ENCODE measurements around the gene CALN1.
A peak's percentile ranks its signal among the peaks of the same experiment; 100 is the strongest.
"Not testable (repeated sequence)": the region's sequence is repeated elsewhere in the genome, so short reads cannot be mapped to it uniquely, and the experiment has no call there.

CALN1 gene

GRCh38 chr7:72412121-72412618, at the start of gene CALN1:
CALN1 (minus strand) TSS chr7:72412338.
- not testable (repeated sequence) for DNase-seq

DNA sequence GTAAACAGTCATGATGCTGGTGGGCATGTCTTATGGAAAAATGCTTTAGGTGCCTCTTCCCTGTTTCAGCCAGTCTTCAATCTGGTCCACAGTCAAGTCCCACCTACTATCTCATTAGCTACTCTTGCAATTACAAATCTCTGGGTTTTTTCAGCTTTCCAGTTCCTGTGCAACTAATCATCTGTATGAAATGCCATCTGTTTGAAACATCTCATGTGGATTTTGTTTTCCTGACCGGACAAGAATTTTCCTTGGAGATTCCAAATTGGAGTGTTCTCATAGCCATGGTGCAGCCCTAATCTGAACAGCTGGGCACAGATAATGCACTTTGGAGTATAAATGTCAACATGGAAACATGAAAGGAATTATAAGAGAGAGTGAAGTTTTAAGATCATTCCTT, 41.3 kb upstream of the CALN1 start:
- DNase-seq: no peak

DNA sequence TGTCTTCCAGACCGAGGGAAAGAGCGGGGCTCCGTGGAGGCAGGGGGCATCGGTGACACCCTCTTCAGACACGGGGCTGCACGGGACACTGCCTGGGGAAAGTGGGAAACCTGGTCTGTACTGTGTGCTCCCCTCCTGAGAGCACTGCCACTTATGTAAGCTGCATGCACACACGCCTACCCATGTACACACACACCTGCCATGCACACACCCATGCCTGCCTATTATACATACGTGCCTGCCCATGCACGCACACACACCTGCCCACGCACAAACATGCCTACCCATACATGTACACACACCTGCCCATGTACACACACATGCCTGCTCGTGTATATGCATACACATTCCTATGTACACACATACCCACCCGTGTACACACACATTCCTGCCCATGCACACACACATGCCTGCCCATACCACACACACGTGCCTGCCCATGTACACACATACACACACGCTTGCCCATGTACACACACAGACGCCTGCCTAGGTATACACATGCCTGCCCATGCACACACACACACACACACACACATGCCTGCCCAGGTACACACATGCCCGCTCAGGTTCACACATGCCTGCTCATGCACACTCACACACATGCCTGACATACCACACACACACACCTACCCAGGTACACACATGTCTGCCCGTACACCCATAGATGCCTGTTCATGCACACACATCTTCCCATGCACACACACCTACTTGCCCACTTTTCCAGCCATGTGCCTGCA, 35.5 kb upstream of the CALN1 start:
- DNase-seq: no peak

GRCh38 chr7:72446591-72447462, 34.7 kb upstream of the CALN1 start:
- no peak for DNase-seq

DNA sequence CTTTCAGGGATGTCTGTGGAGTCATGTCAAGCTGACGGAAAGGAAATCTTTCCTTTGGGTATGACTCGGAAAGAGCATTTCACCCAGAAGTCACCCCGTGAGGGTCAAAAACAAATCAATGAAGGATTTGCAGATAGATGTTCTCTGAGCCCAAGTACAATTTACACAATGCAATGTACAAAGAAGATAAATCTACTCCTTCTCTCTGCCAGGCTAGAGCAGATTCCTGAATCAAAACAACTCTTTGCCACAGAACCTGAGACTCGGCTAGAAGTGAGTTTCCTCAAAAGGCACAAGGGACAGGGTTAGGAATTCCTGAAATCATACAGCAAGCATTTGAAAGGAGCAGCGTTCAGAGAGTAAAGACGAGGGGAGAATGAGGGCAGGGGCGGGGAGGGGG, 34.0 kb upstream of the CALN1 start:
- no peak for DNase-seq

- no peak for DNase-seq
These were observed 33.4 kb upstream of the CALN1 start for GRCh38 chr7:72445580-72445979.

DNA sequence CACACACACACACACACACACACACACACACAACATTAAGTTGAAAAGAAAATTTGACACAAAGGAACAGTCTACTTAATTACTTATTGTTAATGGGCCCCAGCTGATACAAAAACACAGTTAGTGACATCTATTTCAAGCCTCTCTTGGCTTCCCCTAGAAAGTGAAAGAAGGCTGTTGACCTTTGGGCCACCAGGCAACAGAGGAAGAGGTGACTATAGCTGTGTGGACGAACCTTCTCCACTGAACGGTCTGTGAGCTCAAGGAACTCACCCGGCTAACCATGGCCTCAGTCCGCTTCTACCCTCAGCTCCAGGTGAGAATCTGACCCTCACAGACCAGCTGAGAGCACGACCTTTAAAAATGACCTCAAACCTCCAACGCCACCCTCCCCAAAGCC, 32.9 kb upstream of the CALN1 start:
- DNase-seq: no peak

- DNase-seq: no peak
These were observed 32.1 kb upstream of the CALN1 start for GRCh38 chr7:72444026-72444776.

DNA sequence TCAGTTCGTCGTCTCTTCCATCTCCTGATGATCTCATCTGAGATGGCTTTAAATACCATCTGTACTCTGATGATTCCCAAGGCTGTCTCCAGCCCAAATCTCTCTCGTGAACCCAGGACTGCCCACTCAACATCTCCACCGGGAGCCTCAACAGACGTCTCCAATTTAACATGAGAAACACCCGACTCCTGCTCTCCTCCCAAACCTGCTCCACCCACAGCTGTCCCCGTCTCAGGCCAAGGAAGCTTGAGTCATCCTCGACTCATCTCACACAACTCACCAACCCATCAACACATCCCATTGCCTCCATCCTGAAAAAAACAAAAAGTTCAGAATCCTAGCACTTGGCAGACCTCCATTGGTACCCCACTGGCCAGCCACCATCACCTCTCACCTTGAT, 29.7 kb upstream of the CALN1 start:
- no peak for DNase-seq

GRCh38 chr7:72438491-72438890, 26.4 kb upstream of the CALN1 start:
- no peak for DNase-seq

DNA sequence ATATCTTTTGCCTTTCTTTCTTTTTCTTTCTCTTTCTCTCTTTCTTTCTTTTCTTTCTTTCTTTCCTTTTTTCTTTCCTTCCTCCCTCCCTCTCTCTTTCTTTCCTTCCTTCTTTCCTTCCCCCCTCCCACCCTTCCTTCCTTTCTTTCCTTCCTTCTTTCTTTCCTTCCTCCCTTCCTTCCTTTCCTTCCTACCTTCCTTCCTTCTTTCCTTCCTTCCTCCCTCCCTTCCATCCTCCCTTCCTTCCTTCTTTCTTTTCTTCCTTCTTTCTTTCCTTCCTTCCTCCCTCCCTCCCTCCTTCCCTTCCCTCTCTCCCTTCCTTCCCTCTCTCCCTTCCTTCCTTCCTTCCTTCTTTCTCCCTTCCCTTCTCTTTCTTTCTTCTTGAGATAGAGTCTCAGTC, 25.5 kb upstream of the CALN1 start:
- DNase-seq: no peak

- DNase-seq: no peak
These were observed 25.0 kb upstream of the CALN1 start for GRCh38 chr7:72437061-72437585.

- peak; percentile 33 for DNase-seq
These were observed 23.9 kb upstream of the CALN1 start for GRCh38 chr7:72435925-72436480.

GRCh38 chr7:72435366-72435765, 23.2 kb upstream of the CALN1 start:
- peak; percentile 82 for DNase-seq

DNA sequence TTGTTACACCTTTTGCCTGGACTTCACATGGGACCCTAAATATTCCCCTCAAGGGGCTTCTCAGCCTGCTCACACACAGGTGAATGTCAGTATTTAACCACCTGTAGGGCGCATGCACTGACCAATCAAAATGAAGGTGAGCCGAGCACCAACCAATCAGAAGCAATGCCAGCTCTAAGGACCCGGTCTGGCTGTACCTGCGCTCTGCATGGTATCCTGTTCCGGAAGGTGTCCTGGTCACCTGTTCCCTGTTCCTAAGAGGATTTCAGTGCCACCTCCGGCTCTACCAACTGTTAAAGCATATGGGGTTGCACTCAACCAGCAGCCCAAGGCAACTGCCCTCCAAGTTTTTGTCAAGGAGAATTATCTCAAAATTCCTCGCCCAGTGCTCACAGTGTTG, 18.4 kb upstream of the CALN1 start:
- no peak for DNase-seq

- no peak for DNase-seq
These were observed 17.2 kb upstream of the CALN1 start for GRCh38 chr7:72429316-72429715.

DNA sequence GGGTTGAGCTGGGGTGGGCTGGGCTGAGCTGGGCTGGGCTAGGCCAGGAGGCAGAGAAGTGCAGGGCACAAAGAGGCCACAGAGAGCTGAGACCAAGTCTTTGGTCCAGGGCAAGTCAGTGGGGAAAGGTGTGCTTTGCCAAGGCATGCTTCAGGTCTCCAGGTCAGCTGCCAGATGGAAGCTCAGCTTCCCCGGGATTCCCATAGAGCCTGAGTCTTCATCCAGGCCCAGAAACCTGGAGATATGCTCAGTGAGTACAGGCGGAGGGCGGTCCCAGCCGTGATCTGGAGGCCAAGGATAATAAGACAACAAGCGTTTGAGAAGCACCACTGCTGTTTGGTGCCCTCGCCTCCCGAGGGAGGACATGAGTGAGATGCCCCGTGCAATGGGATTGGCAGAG, 4.7 kb upstream of the CALN1 start:
- DNase-seq: no peak

DNA sequence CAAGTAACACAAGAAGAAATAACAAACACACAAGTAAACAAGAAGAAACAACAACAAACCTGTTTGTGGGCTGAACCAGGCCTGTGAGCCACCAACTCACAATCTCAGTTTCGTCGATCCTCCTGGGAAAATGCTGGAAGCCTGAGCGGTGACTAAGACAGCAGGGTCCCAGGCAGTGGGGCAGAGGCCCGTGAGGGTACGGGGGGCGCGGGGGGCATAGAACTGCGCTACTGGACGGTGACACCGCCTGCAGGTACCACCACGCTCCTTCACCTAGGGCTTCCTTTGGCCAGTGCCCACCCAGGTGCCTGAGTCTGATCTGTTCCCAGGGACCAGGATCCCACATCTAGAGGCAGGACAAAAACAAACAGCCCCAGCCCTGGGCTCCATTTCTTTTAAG, 3.4 kb upstream of the CALN1 start:
- no peak for DNase-seq

DNA sequence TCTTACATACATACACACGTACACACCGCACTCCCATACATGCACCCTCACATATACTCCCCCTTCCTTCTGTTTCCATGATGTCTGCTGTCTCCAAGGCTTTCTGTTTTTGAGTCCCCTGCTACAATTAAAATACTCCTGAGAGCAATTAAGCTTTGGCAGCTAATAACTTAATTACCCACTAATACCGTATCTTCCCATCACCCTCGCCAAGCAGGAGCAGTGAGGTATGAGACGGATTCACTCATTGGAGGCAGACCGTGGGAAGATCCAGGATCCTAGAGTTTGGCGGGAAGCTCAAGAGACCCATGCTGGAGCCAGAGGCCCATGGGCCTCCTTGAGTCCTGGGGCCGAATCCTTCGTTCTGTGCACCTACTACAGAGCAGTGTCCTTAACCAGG, 1.7 kb upstream of the CALN1 start:
- DNase-seq: no peak

DNA sequence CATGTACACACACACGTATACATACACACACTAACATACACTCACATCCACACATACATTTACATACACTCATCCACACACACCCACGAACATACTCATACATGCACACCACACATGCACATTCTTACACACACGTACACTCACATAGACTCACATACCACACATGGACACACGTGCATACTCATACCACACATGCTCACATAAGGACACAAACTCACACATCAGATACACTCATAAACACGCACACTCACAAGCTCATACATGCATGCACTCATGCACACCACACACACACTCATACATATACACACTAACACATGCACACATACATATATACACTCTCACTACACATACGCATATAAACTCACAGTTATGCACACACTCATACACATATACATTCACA, 1.2 kb upstream of the CALN1 start:
- no peak for DNase-seq

DNA sequence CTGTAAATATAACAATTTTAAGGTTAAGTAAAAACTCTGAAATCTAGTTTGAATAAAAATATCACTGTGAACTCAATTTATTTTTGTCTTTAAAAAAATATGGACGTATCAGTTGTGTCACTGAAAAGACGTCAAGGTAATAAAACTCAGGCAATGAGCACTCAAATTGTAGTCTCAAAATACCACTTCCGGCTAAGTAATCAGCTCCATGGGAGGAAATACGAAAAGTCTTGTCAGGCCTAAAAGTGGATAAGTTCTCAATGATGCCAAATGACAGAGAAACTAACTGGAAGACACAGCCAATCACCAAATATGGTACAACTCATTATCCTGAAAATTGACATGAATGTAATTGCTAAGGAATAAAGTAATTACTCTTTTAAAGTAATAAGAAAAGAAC, 719 bp downstream of the CALN1 start:
- no peak for DNase-seq

DNA sequence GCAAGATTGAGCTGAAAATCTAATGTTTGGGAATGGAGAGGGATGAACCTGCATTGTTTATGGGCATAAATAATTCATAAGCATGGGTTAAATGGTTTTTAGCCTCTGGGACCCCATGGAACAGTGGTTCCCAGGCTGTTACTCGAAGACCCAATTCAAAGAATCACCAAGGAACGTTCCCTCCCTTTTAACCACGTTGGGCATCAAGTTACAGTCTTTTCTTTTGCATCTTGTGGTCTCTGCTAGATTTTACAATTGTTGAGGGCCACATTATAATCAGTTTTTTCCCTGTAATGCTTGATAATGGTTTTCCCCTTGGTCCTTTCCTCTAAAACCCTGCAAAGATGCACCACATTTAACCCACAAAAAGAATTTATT, 2.5 kb downstream of the CALN1 start:
- DNase-seq: no peak
